Neural cell (in vitro differentiated cells): ENCODE data around the gene SRRD. TPM values are rescaled to one million over a fixed set of nuclear protein-coding genes. Genes with fewer than 3 reads are reported as not detected.

Source experiments
- H2AFZ ChIP-seq: fragments of 200-600, 300-800 bp; sonication (generic), shearing (Covaris generic); 2 replicates; pipeline ENCODE4 v1.6.0; 2014; ENCODE audit warnings: low read depth, mild to moderate bottlenecking, antibody characterized with exemption, low read length, moderate library complexity
- H3F3A ChIP-seq: fragments of 200-600 bp; shearing (Covaris generic); 2 replicates; pipeline ENCODE4 v1.6.1; 2016; ENCODE audit warnings: mild to moderate bottlenecking, moderate library complexity, mixed read lengths, antibody characterized with exemption, low read length; ENCODE audit not compliant: insufficient read depth, poor library complexity, severe bottlenecking
- H3K27ac ChIP-seq: fragments of 200-600, 300-800 bp; sonication (generic), shearing (Covaris generic); 2 replicates; pipeline ENCODE4 v1.5.1; 2014; ENCODE audit warnings: mild to moderate bottlenecking, low read length, moderate library complexity
- H3K27me3 ChIP-seq: fragments of 300-800, 200-600 bp; sonication (generic), shearing (Covaris generic); 2 replicates; pipeline ENCODE4 v1.6.0; 2014; ENCODE audit warnings: mild to moderate bottlenecking, low read depth, low read length, moderate library complexity; ENCODE audit not compliant: insufficient read depth
- H3K36me3 ChIP-seq: fragments of 300-800, 200-600 bp; sonication (generic), shearing (Covaris generic); 2 replicates; pipeline ENCODE4 v1.5.1; 2014; ENCODE audit warnings: mild to moderate bottlenecking, antibody characterized with exemption, low read length, moderate library complexity; ENCODE audit not compliant: insufficient read depth
- H3K4me2 ChIP-seq: fragments of 300-800, 200-600 bp; sonication (generic), shearing (Covaris generic); 2 replicates; pipeline ENCODE4 v1.6.0; 2014; ENCODE audit warnings: mild to moderate bottlenecking, low read length
- H3K4me3 ChIP-seq: fragments of 300-800, 200-600 bp; sonication (generic), shearing (Covaris generic); 2 replicates; pipeline ENCODE4 v1.5.1; 2014; ENCODE audit warnings: mild to moderate bottlenecking, low read length, moderate library complexity
- H3K79me2 ChIP-seq: fragments of 200-600 bp; shearing (Covaris generic); replicated peaks from 2 replicates; pipeline ENCODE4 v1.6.0; 2014; ENCODE audit warnings: mild to moderate bottlenecking, low read length, moderate library complexity; ENCODE audit not compliant: insufficient read depth
- H3K9ac ChIP-seq: fragments of 300-800, 200-600 bp; sonication (generic), shearing (Covaris generic); 2 replicates; pipeline ENCODE4 v1.6.1; 2016; ENCODE audit warnings: mild to moderate bottlenecking, low read length, mixed read lengths
- H3K9me2 ChIP-seq: fragments of 200-600 bp; shearing (Covaris generic); 2 replicates; pipeline ENCODE4 v1.6.1; 2016; ENCODE audit warnings: mild to moderate bottlenecking, low read length, mixed read lengths; ENCODE audit not compliant: insufficient read depth
- H3K9me3 ChIP-seq: fragments of 200-600, 300-800 bp; sonication (generic), shearing (Covaris generic); 2 replicates; pipeline ENCODE4 v1.6.1; 2016; ENCODE audit warnings: mild to moderate bottlenecking, mixed run types, low read length, moderate library complexity, mixed read lengths
- H4K20me1 ChIP-seq: fragments of 200-600 bp; shearing (Covaris generic); 2 replicates; pipeline ENCODE4 v1.6.1; 2016; ENCODE audit warnings: mild to moderate bottlenecking, mixed run types; ENCODE audit not compliant: insufficient read depth
- CTCF ChIP-seq: fragments of 450-650 bp; IDR thresholded peaks from 2 replicates; pipeline ENCODE4 v1.5.1; 2014; ENCODE audit warnings: antibody characterized with exemption, mild to moderate bottlenecking, moderate library complexity; ENCODE audit not compliant: poor library complexity, severe bottlenecking
- EP300 ChIP-seq: fragments of 450-650 bp; conservative IDR thresholded peaks from 2 replicates; pipeline ENCODE4 v1.6.1; 2014; ENCODE audit warnings: antibody characterized with exemption, mild to moderate bottlenecking, moderate library complexity; ENCODE audit not compliant: poor library complexity, severe bottlenecking
- EZH2 ChIP-seq: fragments of 200-600, 300-800 bp; shearing (Covaris generic), sonication (generic); IDR thresholded peaks from 2 replicates; pipeline ENCODE4 v1.6.1; 2014; ENCODE audit warnings: antibody characterized with exemption, low read length, borderline replicate concordance, mild to moderate bottlenecking; ENCODE audit not compliant: insufficient read depth, poor library complexity, severe bottlenecking
- MXI1 ChIP-seq: fragments of 450-650 bp; conservative IDR thresholded peaks from 2 replicates; pipeline ENCODE4 v1.6.1; 2014; ENCODE audit warnings: antibody characterized with exemption, mild to moderate bottlenecking; ENCODE audit not compliant: poor library complexity, severe bottlenecking
- POLR2AphosphoS5 ChIP-seq: IDR thresholded peaks from 2 replicates; pipeline ENCODE4 v1.6.1; 2012
- RAD21 ChIP-seq: fragments of 450-650 bp; conservative IDR thresholded peaks from 2 replicates; pipeline ENCODE4 v1.6.1; 2014; ENCODE audit warnings: antibody characterized with exemption, mild to moderate bottlenecking, moderate library complexity
- REST ChIP-seq: IDR thresholded peaks from 2 replicates; pipeline ENCODE4 v1.6.1; 2012; ENCODE audit warnings: borderline replicate concordance
- SMC3 ChIP-seq: fragments of 450-650 bp; conservative IDR thresholded peaks from 2 replicates; pipeline ENCODE4 v1.6.1; 2014; ENCODE audit warnings: antibody characterized with exemption, mild to moderate bottlenecking, moderate library complexity; ENCODE audit not compliant: poor library complexity
- TAF1 ChIP-seq: IDR thresholded peaks from 2 replicates; pipeline ENCODE4 v1.6.1; 2012; ENCODE audit warnings: low read depth
- polyA minus RNA-seq: library from RNA; depleted of rRNA, polyadenylated mRNA; stranded (reverse); fragments of >200 nt; gene quantifications from 2 replicates; pipeline ENCODE4 v1.2.3, GENCODE V29; 2014
- polyA plus RNA-seq: library from polyadenylated mRNA; depleted of rRNA; stranded (reverse); fragments of >200 nt; gene quantifications from 2 replicates; pipeline ENCODE4 v1.2.3, GENCODE V29; 2014

SRRD gene
- polyA plus RNA-seq, result 29.3 and 33.9 TPM in 2 replicates
- 36.8 and 39.7 TPM in 2 replicates for polyA minus RNA-seq

DNA sequence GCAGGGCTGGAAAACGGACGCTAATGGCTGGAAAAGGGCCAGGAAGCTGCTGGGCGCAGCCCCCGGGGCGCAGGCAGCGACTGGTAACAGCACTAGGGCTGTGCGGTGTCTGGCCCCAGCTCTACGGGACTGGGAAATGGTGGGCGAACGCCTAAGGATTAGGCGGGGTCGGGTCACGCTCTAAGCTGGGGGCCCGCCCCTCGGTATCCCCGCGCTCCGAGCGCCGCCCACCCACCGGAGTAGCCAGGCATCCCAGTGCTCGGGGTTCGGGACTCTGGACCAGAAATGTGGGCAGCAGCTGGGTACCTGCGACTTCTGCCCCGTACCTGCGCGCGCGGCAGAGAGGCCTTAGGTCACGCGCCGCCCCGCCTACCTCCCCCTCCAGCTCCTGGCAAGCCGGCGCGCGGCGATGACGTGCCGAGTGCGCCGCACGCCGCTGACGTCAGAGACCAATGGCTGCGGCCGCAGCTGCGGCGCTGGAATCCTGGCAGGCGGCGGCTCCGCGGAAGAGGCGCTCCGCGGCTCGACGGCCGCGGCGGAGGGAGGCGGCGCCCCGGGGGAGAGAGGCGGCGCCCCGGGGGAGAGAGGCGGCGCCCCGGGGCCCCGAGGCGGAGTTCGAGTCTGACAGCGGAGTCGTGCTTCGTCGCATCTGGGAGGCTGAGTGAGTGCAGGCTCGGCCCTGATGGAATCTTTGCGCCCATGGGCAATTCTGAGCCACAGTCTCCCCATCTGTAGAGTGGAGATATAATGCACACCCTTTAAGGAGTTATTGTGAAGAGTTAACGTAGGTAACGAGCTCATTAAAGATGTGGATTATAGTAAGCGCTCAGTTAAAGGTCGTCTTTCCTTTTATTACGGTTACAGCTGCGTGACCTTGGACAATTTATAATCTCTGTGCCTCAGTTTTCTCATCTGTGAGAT, at the start of gene SRRD, which contains the start of gene HPS4:
TSS of gene SRRD (plus strand) at position 439 of the 921 bp plus-strand sequence. CDS start at position 453, 14 bp downstream.
TSS of gene HPS4 (minus strand) at position 345 of the 921 bp plus-strand sequence. CDS start 2,021 bp downstream, outside the sequence.
- Histone ChIP-seq H3K4me3 (peak within 1 kb of the TSS; percentile 84), H3K27me3 (no peaks in the 10 kb centered on the region), H3F3A (no peaks in the 10 kb centered on the region), H3K36me3 (no peaks in the 10 kb centered on the region), H3K9ac (peak within 1 kb of the TSS; percentile 95), H4K20me1 (no peaks in the 10 kb centered on the region), H3K27ac (peak within 1 kb of the TSS; percentile 90), H2AFZ (peak within 1 kb of the TSS; percentile 92), H3K79me2 (peaks cover 32% of the 10 kb centered on the region), H3K4me2 (peak within 1 kb of the TSS; percentile 90), H3K9me3 (no peaks in the 10 kb centered on the region), H3K9me2 (no peaks in the 10 kb centered on the region)
- TF ChIP-seq REST (peak; percentile 52), EP300 (peak; percentile 76), POLR2AphosphoS5 (peak; percentile 98), EZH2 (no peak), SMC3 (peak; percentile 53), MXI1 (peak; percentile 91), TAF1 (peak; percentile 91), RAD21 (peak; percentile 57), CTCF (peak; percentile 28)

DNA sequence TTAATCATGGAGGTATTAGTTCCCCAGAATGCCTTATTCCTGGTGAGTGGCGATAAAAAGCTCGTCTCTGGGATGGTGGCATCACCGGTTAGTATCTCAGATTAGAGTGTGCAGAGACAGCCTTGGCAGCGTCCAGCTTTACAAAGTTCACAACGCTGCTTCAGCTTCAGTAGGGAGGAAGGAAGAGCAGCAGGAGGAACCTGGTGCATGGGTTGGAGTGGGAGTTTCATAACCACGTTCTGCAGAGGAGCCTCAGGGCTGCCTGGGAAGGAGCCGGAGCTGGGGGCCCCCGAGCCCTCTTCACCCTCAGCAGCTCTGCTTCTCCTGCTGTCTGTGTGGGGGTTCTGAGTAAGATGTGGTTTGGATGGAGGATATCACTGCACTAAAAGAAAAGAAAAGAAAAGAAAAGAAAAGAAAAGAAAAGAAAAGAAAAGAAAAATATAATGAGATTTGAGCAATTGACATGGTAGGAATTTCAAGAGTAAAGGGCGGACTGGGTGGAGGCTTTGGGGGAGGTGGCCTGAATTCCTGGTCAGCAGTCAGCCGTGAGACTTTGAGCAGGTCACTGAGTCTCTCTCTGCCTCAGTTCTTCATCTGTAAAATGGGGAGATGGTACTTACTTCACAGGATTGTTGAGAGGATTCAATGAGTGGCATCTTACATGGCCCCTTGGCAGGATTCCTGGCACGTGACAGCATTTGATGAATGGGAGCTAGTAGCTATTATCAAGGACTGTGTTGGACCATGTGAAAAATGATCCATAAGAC, 48.2 kb upstream of the SRRD start:
- H3K9me3 ChIP-seq, result no peaks in the 10 kb centered on the region
- H4K20me1 ChIP-seq, result no peaks in the 10 kb centered on the region
- no peaks in the 10 kb centered on the region for H3F3A ChIP-seq
- H3K79me2 ChIP-seq, result peaks cover 4% of the 10 kb centered on the region
- no peak for TF ChIP-seq RAD21
- TF ChIP-seq EZH2, result no peak
- TF ChIP-seq TAF1, result no peak
- TF ChIP-seq EP300, result no peak
- TF ChIP-seq POLR2AphosphoS5, result no peak
- TF ChIP-seq MXI1, result no peak
- no peak for TF ChIP-seq SMC3
- no peaks in the 10 kb centered on the region for H3K9me2 ChIP-seq
- no peaks in the 10 kb centered on the region for H3K27me3 ChIP-seq
- H3K4me2 ChIP-seq, result no peak overlapping the region
- H3K36me3 ChIP-seq, result no peaks in the 10 kb centered on the region
- no peak overlapping the region for H3K27ac ChIP-seq
- no peak overlapping the region for H3K9ac ChIP-seq
- H2AFZ ChIP-seq, result no peak overlapping the region
- peak overlapping the region; percentile 42 for H3K4me3 ChIP-seq
